H9 (cell line): Measurements from ENCODE around the gene OS9. TPM values are rescaled to one million over a fixed set of nuclear protein-coding genes. Genes with fewer than 3 reads are reported as not detected.

Source experiments
- DNase-seq: peaks from one replicate; pipeline ENCODE4 v3.0.0-alpha.2; 2017
- H2AFZ ChIP-seq: one replicate; pipeline ENCODE4 v1.6.1; 2013; ENCODE audit warnings: mild to moderate bottlenecking, low read length, control low read depth, moderate library complexity
- H2AK5ac ChIP-seq: 2 replicates; pipeline ENCODE4 v1.6.1; 2013; ENCODE audit warnings: low read length, control low read depth, mixed read lengths; ENCODE audit not compliant: insufficient read length
- H2BK120ac ChIP-seq: one replicate; pipeline ENCODE4 v1.6.1; 2013; ENCODE audit warnings: low read depth, mild to moderate bottlenecking, low read length, control low read depth, inconsistent platforms; ENCODE audit not compliant: poor library complexity, severe bottlenecking
- H2BK12ac ChIP-seq: 2 replicates; pipeline ENCODE4 v1.6.1; 2013; ENCODE audit warnings: low read length, control low read depth, mixed read lengths, low read depth; ENCODE audit not compliant: insufficient read length
- H2BK15ac ChIP-seq: 2 replicates; pipeline ENCODE4 v1.6.1; 2013; ENCODE audit warnings: low read depth, low read length, control low read depth
- H2BK20ac ChIP-seq: one replicate; pipeline ENCODE4 v1.6.1; 2013; ENCODE audit warnings: low read depth, mild to moderate bottlenecking, low read length, control low read depth, inconsistent platforms; ENCODE audit not compliant: poor library complexity, severe bottlenecking
- H2BK5ac ChIP-seq: 2 replicates; pipeline ENCODE4 v1.6.1; 2013; ENCODE audit warnings: low read length, control low read depth, mixed read lengths; ENCODE audit not compliant: insufficient read length
- H3K14ac ChIP-seq: 2 replicates; pipeline ENCODE4 v1.6.1; 2013; ENCODE audit warnings: low read length, control low read depth; ENCODE audit not compliant: insufficient read depth
- H3K18ac ChIP-seq: 2 replicates; pipeline ENCODE4 v1.6.1; 2013; ENCODE audit warnings: low read depth, mild to moderate bottlenecking, mixed read lengths, low read length, control low read depth; ENCODE audit not compliant: insufficient read length
- H3K23ac ChIP-seq: 2 replicates; pipeline ENCODE4 v1.6.1; 2013; ENCODE audit warnings: low read length, control low read depth, mixed read lengths, low read depth; ENCODE audit not compliant: insufficient read length
- H3K23me2 ChIP-seq: 2 replicates; pipeline ENCODE4 v1.6.1; 2013; ENCODE audit warnings: low read depth, mild to moderate bottlenecking, mixed read lengths, low read length, control low read depth; ENCODE audit not compliant: insufficient read length, poor library complexity, severe bottlenecking
- H3K27ac ChIP-seq: 2 replicates; pipeline ENCODE4 v1.5.1; 2013; ENCODE audit warnings: low read length, control low read depth, mixed read lengths, low read depth; ENCODE audit not compliant: insufficient read length
- H3K27me3 ChIP-seq: 2 replicates; pipeline ENCODE4 v1.6.1; 2013; ENCODE audit warnings: low read length, control low read depth, inconsistent platforms; ENCODE audit not compliant: insufficient read depth
- H3K4ac ChIP-seq: 2 replicates; pipeline ENCODE4 v1.6.1; 2013; ENCODE audit warnings: low read depth, mild to moderate bottlenecking, control low read depth, inconsistent platforms, low read length, moderate library complexity
- H3K4me1 ChIP-seq: 2 replicates; pipeline ENCODE4 v1.6.1; 2013; ENCODE audit warnings: low read length, control low read depth, inconsistent platforms; ENCODE audit not compliant: insufficient read depth
- H3K4me2 ChIP-seq: 2 replicates; pipeline ENCODE4 v1.6.1; 2013; ENCODE audit warnings: low read length, control low read depth, mixed read lengths; ENCODE audit not compliant: insufficient read length, insufficient read depth
- H3K56ac ChIP-seq: 2 replicates; pipeline ENCODE4 v1.6.1; 2013; ENCODE audit warnings: low read depth, mild to moderate bottlenecking, mixed read lengths, low read length, control low read depth; ENCODE audit not compliant: insufficient read length
- H3K79me1 ChIP-seq: 2 replicates; pipeline ENCODE4 v1.6.1; 2013; ENCODE audit warnings: low read depth, mild to moderate bottlenecking, moderate library complexity, low read length, control low read depth, inconsistent platforms; ENCODE audit not compliant: insufficient read depth, poor library complexity, severe bottlenecking
- H3K79me2 ChIP-seq: 2 replicates; pipeline ENCODE4 v1.6.1; 2013; ENCODE audit warnings: low read length, control low read depth, inconsistent platforms; ENCODE audit not compliant: insufficient read depth
- H3K9ac ChIP-seq: 2 replicates; pipeline ENCODE4 v1.6.1; 2013; ENCODE audit warnings: low read length, control low read depth, mixed read lengths; ENCODE audit not compliant: insufficient read length; ENCODE audit errors: extremely low read depth
- H3K9me3 ChIP-seq: one replicate; pipeline ENCODE4 v1.6.1; 2013; ENCODE audit warnings: low read depth, low read length, inconsistent platforms; ENCODE audit not compliant: control insufficient read depth
- H3T11ph ChIP-seq: one replicate; pipeline ENCODE4 v1.6.1; 2013; ENCODE audit warnings: mild to moderate bottlenecking, low read length, control low read depth, inconsistent platforms
- H4K20me1 ChIP-seq: one replicate; pipeline ENCODE4 v1.6.1; 2013; ENCODE audit not compliant: control insufficient read depth, insufficient read length, insufficient read depth
- H4K5ac ChIP-seq: 2 replicates; pipeline ENCODE4 v1.6.1; 2013; ENCODE audit warnings: low read depth, mild to moderate bottlenecking, mixed read lengths, low read length, control low read depth; ENCODE audit not compliant: insufficient read length
- H4K8ac ChIP-seq: replicated peaks from 2 replicates; pipeline ENCODE4 v1.6.1; 2013; ENCODE audit warnings: low read length, control low read depth, mixed read lengths, low read depth; ENCODE audit not compliant: insufficient read length
- H4K91ac ChIP-seq: 2 replicates; pipeline ENCODE4 v1.6.1; 2013; ENCODE audit warnings: low read depth, mild to moderate bottlenecking, moderate library complexity, mixed read lengths, low read length, control low read depth; ENCODE audit not compliant: insufficient read length
- H3K27ac Mint-ChIP-seq, 3 experiments: 2 replicates in 2 of 3; 3 replicates in 1 of 3; pipeline ENCODE4 v1.8.0; 2020 to 2021; ENCODE audit warnings: mixed read lengths in 3 of 3, mild to moderate bottlenecking in 1 of 3, moderate library complexity in 1 of 3
- H3K27me3 Mint-ChIP-seq: 2 replicates; pipeline ENCODE4 v1.8.0; 2021; ENCODE audit warnings: low read depth, mild to moderate bottlenecking, moderate library complexity, mixed read lengths
- H3K36me3 Mint-ChIP-seq, 3 experiments: 2 replicates in 2 of 3; 3 replicates in 1 of 3; pipeline ENCODE4 v1.8.0; 2020 to 2021; ENCODE audit warnings: low read depth in 3 of 3, mixed read lengths in 3 of 3; ENCODE audit not compliant: insufficient read depth in 1 of 3
- H3K4me1 Mint-ChIP-seq, 2 experiments: 2 replicates each; pipeline ENCODE4 v1.8.0; 2020; ENCODE audit warnings: mixed read lengths in 2 of 2
- H3K4me3 Mint-ChIP-seq, 2 experiments: 2 replicates in 1 of 2; 3 replicates in 1 of 2; pipeline ENCODE4 v1.8.0; 2020 to 2021; ENCODE audit warnings: mild to moderate bottlenecking in 2 of 2, mixed read lengths in 2 of 2, moderate library complexity in 1 of 2
- H3K9me3 Mint-ChIP-seq, 2 experiments: 2 replicates in 1 of 2; 3 replicates in 1 of 2; pipeline ENCODE4 v1.8.0; 2020; ENCODE audit warnings: mild to moderate bottlenecking in 2 of 2, mixed read lengths in 2 of 2, moderate library complexity in 1 of 2
- CTCF ChIP-seq: fragments of 200-600 bp; sonication (generic); conservative IDR thresholded peaks from 3 replicates; pipeline ENCODE4 v1.8.0; 2021; ENCODE audit warnings: antibody characterized with exemption, mild to moderate bottlenecking
- WGBS: extraction: QIAGEN DNeasy Blood & Tissue Kit; methylation state at CpG from one replicate; pipeline ENCODE4 v1.1.7; 2013; ENCODE audit warnings: missing lambda C conversion rate, low lambda C conversion rate, mixed read lengths; ENCODE audit not compliant: insufficient read length; ENCODE audit errors: extremely low coverage; 5-methylcytosine and 5-hydroxymethylcytosine counted together
- total RNA-seq: library from RNA; stranded (reverse); gene quantifications from 2 replicates; pipeline ENCODE4 v1.2.1, GENCODE V29; 2021

The OS9 gene
- total RNA-seq, 1 experiment from 2014 or later = 112 TPM

- Histone ChIP-seq H3K79me1 (no peaks in the 10 kb centered on the region), H3K9ac (no peak overlapping the region), H4K8ac (no peak overlapping the region), H3K23me2 (peaks cover 16% of the 10 kb centered on the region), H4K20me1 (peaks cover 2% of the 10 kb centered on the region), H2BK12ac (no peak overlapping the region), H3K18ac (no peak overlapping the region), H3T11ph (no peak overlapping the region), H3K4ac (no peak overlapping the region), H2BK15ac (no peak overlapping the region), H3K23ac (no peak overlapping the region), H2AK5ac (no peak overlapping the region), H3K79me2 (no peaks in the 10 kb centered on the region), H3K4me2 (peak overlapping the region; percentile 49), H4K91ac (no peak overlapping the region), H4K5ac (no peak overlapping the region), H2BK20ac (no peak overlapping the region), H3K27me3 (peaks cover 60% of the 10 kb centered on the region), H2BK120ac (no peak overlapping the region), H3K9me3 (no peaks in the 10 kb centered on the region), H3K14ac (no peak overlapping the region), H3K27ac (no peak overlapping the region), H2BK5ac (no peak overlapping the region), H2AFZ (no peak overlapping the region), H3K4me1 (peaks cover 2% of the 10 kb centered on the region; the same call in 1 of the 2 replicates), H3K56ac (no peak overlapping the region)
- peak; percentile 56 for DNase-seq
- H3K27ac Mint-ChIP-seq = no peak overlapping the region
- H3K36me3 Mint-ChIP-seq = no peaks in the 10 kb centered on the region; a peak in 1 of 7 replicates
- H3K9me3 Mint-ChIP-seq = no peaks in the 10 kb centered on the region; a peak in 1 of 5 replicates
- H3K4me3 Mint-ChIP-seq = peak overlapping the region; percentile 59 to 84; a peak in 4 of 5 replicates
- TF ChIP-seq CTCF = peak; percentile 49
- peaks cover 26 to 37% of the 10 kb centered on the region in 2 experiments for H3K4me1 Mint-ChIP-seq
- peaks cover 93% of the 10 kb centered on the region for H3K27me3 Mint-ChIP-seq
- no CpG with 5 or more reads among the region's 110 CpGs for WGBS
Observed at GRCh38 chr12:57737467-57738460, 43.8 kb downstream of the OS9 start.
